Stomach (tissue), 4 donors: Measurements from ENCODE around the gene UGGT2.

Experiments used
- CTCF ChIP-seq, 7 experiments: fragments of 450-650 bp in 4 of 7; fragments of 200-600 bp in 3 of 7; sonication (generic) in 3 of 7; IDR thresholded peaks; one replicate each; pipeline ENCODE4 v1.5.1; 2016 to 2019; ENCODE audit warnings: antibody characterized with exemption in 7 of 7, control low read depth in 2 of 7, mild to moderate bottlenecking in 1 of 7
- EP300 ChIP-seq: sonication (generic); formaldehyde crosslinking; IDR thresholded peaks from one replicate; pipeline ENCODE4 v1.6.1; 2017; ENCODE audit warnings: antibody characterized with exemption
- POLR2A ChIP-seq, 4 donors: fragments of 450-650 bp; IDR thresholded peaks; one replicate each; pipeline ENCODE4 v1.6.1; 2016; ENCODE audit warnings: antibody characterized with exemption in 4 of 4, control low read depth in 2 of 4, mild to moderate bottlenecking in 1 of 4, moderate library complexity in 1 of 4
- POLR2AphosphoS5 ChIP-seq, 3 donors: sonication (generic); formaldehyde crosslinking; IDR thresholded peaks; one replicate each; pipeline ENCODE4 v1.6.1; 2016; ENCODE audit warnings: antibody characterized with exemption in 3 of 3

GRCh38 chr13:95805921-95806320 is 247.3 kb downstream of the UGGT2 start:
- TF ChIP-seq CTCF (IDR thresholded peaks at IDR 0.05): no peak
- no peak for TF ChIP-seq POLR2A (IDR thresholded peaks at IDR 0.05)
- TF ChIP-seq POLR2AphosphoS5 (IDR thresholded peaks at IDR 0.05): no peak
- no peak for TF ChIP-seq EP300
